ENCODE measurements around the gene NCAN.

Gene NCAN

DNA sequence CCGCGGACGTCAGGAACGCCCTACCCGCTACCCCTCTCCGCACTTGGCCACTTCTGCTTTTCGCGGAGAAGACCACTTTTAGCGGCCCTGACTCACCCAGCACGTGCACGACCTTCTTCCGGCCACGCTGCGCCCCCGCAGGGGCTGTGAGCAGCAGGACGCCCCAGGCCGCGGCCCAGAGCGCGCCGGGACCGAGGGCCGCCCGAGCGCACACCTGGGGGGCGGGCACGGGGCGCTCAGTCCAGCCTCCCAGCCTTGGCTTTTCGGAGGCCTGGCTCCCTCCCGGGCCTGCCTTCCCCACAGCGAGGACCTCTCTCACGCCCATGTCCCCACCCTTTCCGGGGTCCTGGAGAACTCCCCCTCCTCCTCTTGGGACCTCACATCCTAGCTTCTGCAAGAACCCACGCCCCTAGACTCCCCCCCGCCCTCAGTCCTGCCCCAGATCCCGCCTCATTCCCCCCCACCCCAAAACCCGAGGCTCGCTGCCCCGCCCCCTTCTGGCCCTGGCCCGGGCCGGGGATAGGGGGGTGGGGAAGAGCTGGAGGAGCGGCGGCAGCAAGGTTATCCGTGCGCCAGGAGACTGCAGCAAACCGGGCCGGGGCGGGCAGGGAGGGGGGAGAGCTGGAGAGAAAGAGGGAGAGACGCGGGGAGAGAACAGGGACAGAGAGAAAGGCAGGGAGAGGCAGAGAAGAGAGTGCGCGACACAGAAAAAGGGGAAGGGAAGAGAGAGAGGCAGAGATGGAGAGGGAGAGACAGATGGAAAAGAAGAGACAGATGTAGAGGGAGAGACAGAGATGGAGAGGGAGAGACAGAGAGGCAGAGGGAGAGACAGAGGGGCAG is 49.8 kb downstream of the NCAN start:
- no peak for FAIRE-seq

DNA sequence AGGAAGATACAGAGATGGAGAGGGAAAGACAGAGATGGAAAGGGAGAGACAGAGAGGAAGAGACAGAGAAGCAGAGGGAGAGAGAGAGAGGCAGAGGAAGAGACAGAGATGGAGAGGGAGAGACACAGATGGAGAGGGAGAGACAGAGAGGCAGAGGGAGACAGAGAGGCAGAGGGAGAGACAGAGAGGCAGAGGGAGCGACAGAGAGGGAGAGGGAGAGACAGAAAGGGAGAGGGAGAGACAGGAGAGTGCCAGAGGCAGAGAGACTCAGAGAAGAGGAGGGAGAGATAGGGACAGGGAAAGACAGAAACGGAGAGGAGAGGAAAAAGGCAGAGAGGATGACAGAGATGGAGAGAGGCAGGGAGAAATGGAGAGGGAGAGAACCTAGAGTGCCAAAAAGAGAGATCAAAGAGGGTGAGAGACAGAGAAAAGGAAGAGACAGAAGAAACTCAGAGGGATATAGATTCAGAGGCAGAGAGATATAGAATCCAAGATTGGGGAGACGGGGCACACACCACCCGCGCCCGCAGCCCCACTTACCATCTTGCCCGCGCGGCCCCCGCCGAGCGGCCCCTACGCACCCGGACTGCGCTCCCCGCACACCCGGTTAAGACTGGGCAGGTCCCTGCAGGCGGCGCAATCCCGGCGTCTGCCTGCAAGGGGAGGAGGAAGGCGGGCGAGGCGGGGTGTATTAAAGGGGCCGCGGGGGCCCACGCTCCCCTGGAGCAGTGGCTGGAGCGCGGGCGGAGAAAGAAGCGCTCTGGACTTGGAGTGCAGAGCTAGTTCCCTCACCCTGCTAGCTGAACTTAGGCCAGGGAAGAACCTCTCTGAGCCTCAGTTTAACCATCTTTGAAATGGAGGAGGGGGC is 50.7 kb downstream of the NCAN start:
- no peak for FAIRE-seq

DNA sequence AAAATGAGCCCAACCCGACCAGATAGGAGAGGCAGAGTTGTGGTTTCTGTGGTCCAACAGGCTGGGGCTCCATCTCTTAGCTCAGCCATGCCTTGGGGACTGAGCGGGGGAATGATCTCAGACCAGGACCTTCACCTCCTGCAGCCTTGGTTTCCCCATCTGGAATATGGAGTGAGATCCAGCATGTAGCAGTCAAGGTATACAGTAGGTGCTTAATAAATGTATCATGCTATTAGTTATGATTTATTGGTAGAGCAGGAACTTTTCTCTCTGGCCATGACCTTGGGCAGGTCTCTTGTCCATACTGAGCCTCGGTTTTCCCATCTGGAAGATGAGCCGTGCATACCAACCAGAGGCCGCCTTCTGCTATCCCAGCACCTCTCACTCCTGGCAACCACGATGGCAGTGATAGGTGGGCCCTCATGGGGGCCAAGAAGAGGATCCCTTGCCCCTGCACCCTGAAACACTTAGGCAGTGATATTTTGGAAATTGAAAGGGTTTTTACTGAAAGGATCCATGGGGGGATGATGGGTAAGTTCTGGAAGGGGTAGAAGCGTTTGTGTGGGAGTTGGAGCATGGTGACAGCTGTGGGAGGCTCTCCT is 52.2 kb downstream of the NCAN start:
- no peak for FAIRE-seq

DNA sequence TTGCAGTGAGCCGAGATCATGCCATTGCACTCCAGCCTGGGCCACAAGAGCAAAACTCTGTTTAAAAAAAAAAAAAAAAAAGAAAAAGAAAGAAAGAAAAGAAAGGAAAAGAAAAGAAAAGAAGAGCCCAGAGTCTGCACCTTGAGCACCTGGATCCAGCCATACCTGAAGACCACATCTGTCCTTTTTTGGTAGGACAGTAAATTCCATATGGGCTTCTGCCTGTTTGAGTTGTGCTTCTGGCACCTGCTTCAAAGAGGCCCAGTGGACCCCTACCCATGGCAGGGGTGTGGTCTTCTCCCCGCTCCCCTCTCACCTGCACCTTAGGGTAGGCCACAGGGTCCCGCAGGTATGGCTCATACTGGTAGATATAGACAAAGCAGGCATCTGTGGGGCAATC is 55.5 kb downstream of the NCAN start:
- FAIRE-seq: no peak

DNA sequence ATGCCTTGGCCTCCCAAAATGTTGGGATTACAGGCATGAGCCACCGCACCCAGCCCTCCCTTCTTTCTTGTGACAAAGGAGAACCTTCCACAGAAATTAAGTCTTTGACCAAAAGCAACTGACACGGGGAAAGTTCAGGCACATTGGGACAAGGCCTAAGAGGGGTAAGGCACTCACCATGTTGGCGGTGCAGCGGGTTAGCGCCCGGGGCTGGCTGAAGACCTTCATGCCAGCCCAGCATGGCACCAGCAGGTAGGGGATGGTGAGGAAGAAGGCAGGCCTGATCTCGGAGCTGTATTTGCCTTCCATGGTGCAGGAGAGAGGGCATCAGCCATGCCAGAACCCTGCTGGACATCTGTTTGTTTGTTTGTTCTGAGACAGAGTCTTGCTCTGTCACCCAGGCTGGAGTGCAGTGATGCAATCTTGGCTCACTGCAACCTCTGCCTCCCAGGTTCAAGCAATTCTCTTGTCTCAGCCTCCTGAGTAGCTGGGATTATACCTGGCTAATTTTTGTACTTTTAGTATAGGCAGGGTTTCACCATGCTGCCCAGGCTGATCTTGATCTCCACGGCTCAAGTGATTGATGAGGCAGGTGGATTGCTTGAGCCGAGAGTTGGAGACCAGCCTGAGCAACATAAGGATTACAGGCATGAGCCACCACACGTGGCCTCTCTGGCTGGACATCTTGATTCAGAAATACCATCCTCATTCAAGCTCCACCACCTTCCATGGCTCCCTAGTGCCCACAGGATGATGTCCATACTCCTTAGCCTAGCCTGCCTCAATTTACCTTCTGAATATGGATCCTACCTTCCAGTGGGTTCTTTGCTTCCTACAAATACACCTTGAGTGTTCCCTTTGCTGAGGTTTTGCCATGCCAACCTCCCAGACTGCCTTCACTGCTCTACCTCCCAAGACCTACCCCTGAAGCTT is 57.0 kb downstream of the NCAN start:
- FAIRE-seq: no peak

DNA sequence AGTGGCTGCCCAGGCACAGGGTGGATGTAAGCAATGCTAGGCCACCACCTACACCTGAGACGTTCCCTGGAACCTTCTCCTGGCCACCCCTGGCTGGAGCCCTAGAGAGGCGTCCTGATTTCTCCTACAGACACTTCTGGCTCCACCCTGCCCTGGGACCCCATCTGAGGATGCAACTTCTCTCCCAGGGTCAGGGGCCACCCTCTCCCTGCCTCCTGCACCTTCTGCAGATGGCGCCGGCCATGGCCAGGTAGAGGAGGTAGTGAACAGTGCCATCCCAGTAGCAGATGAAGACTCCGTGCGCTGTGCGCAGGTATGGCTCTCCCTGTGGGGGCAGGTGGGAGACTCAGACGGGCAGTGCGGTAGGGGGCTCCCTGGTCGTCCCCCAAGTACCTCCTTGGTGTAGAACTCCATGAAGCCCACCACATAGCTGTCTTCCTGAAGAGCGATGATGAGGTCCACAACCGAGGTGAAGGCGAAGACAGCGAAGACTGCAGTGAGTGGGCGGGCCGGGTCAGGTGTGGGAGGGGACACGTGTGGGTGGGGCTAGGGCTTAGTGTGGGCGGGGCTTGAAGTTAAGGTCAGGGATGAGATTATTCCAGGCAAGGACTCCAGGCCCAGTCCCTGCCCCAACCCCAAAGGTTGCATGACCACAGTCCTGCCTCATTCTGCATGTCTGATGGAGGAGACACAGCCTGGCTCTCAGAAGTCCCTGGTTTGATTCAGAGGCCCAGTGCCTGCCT is 58.4 kb downstream of the NCAN start:
- FAIRE-seq: no peak

DNA sequence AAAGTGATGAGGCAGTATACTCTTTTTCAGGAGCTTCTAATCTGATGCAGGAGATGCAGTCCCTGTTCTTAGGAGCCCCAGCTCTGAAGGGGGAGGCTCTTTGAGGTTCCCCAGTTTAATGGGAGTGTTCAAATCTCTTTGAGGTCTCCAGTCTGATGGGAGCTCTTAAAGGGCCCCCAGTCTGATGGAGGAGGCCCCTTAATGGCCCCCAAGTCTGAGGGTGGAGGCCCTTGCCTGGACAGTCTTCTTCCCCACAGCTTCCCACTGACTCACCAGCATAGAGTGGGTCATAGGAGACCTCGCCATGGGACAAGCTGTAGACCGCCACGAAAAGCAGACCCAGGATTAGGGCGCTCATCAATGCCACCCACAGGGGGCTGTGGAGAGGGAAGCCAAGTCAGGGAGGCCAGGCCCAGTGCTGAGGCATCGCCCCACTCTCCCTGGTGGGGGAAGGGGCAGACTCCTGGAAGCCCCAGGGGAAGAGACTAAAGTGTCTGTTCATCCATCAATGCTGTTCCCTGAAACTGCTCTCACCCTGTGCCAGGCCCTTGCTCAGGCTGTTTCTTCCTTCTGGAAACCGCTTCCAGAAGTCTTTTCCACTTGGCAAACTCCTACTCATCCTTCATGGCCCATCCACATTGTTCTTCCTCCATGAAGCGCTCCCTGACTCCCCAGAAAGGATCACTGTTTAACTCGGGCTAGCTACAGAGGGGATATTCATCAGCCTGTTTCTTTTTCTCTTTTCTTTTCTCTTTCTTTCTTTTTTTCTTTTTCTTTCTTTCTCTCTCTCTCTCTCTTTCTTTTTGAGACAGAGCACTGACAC is 59.2 kb downstream of the NCAN start:
- no peak for FAIRE-seq

DNA sequence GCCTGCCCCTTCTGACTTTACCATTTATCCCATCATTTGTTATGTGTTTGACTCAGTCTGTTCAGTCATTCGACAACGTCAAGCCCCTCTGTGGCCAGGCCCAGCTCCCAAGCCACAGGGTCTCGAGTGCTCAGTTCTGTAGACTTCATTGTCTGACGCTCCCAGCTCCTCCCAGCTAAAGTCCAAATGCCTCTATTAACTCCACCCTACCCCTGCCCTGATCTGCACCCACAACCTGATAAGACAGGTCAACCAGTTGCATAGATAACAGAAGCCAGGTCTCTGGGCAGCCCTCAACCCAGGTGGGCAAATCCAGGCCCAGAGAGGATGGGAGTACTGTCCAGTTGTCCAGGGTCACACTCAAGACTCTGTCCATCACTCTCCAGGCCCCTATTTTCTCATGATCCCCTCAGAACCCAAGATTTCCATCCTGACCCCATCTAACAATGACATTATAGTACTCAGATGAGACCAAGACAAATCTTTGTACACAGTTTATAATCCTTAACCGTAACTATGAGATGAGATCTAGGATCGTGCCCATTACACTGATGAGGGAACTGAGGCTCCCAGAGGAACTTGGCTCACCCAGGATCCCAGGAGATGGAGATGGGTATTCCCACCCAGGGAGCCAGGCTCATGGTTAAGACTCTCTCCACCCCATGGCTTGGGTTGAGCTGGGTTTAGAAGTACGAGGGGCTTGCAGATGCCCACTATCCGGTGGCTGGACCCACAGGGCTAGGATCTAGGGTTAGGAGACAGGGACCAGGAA is 60.3 kb downstream of the NCAN start:
- FAIRE-seq: no peak

DNA sequence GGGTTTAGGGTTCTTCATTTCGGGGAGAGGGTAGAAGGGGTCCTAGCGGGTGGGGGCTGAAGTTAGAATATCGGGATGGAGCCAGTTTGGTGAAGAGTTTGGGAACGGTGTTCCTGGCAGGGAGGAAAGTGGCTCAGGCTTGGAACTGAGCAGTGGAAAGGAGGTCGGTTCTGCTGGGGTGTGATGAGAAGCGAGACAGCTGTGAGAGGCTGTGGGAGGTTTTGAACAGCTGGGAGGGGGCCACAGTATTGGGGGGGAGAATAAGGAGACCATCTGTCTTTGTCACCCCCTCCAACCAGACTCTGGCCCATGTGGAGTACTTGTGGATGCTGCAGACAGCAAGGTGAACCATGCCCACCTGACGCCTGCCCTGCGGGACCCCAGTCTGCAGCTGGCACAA is 62.4 kb downstream of the NCAN start:
- no peak for FAIRE-seq

DNA sequence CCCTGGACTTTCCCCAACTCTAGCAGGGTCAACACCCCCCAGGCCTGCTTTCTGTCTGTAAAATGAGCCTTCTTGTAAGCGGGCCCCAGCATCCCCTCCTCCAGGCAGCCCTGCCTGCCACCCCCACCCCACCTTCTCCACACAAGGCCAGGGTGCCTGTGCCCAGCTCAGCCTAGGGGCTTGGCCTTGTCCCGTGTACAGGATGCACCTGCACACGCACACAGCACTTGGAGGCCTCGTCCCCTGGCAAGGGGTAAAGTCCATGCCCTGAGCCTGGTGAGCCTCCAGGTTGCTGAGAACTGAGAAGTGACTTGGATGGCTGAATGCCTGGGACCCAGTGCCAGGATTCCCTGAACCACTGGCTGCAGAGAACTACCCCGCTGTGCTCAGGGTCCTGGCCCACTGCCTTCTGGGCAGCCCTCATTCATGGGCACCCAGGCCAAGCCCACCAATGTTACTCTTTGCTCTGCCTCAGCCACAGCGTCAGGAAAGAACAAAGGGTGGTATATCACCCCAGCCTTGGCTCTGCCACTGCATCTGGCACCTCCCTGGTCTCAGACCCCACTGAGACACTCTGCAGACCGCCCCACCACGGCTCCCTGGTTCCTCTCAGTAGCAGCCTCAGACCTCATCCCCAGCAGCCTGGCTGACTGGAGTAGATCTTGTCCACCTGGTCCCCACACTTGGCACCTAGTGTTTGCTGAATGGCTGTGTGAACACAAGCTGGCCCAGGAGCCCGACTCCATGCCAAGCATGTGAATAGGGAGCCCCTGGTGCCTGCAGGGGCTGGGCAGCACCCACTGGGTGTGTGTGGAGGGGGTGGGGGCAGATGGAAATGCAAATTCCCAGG is 63.2 kb downstream of the NCAN start:
- no peak for FAIRE-seq

DNA sequence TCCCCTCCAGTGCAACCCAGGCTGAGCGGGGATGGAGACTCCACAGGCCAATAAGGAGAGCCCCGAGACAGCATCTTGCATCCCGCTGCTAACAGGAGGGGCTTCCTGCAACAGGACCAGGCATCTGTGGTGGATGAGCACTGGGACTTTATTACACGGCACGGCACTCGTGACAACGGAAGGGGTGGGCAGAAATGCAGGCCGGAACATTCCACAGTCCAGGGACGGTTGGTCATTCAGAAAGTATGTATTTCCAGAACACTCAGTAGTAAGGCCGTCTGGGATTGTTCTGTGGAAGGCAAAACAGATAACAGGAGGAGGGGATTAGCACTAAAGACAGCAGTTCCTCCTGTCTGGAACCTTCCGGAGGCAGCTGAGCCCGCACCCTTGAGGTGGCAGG is 64.6 kb downstream of the NCAN start:
- no peak for FAIRE-seq

DNA sequence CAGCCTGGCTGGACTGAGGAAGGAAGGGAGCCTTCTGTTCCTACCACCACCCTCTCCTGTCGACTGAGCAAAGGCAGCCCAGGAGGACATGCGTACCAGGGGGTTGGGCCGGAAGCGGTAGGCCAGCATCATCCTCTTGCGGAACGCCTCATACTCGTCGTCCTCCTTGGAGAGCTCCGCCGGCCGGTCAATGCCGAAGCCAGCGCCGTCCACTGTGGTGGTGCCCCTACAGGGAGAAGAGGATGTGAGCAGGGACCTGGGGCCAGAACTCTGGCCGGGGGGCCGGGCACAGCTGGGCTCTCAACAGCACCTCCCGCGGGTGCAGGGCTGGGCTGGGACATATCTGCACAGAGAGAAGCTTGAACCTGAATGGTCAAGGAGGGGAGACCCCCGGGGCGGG is 65.1 kb downstream of the NCAN start:
- FAIRE-seq: no peak

DNA sequence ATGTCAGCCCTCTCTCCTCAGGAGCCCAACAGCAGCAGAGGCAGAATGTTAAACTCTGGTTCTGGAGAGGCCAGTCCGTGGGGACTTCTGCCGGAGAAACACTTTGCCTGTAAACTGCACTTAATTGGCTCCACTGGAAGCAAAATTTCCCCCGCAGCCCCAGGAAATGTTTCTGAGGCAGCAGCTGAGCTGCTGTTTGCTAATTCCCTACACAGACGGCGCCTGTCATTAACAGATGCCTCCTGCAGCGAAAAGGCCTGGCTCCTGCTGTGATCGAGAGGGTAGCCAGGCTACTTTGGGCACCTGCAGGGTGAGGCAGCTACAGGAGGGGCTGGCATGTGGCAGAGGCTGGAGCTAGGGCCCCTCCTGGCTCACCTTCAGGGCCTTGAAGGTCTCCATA is 66.6 kb downstream of the NCAN start:
- no peak for FAIRE-seq

DNA sequence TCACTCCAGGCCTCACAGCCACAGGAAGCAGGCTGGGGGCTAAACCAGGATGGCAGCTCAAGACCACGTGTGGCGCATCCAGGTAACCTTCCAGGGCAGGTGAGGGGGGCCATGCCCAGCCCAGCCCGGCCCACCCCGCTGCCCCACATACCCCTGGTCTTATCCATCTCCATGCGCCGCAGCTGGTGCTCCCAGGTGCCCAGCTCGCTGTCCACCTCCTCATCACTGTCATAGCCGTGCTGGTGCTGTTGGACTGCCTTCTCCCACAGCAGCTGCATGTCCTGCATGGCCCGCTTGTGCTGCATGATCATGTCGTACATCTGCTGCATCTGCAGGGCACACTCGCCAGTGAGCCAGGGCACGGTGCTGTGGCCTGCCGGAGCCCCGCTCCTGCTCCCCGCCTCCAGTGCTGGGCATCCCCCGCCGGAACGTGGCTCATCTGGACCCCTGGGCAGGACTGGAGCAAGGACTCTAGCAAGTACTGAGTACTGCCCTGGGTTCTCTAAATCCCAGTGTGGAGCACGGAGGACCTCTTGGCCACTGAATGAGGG is 67.4 kb downstream of the NCAN start:
- FAIRE-seq: no peak

DNA sequence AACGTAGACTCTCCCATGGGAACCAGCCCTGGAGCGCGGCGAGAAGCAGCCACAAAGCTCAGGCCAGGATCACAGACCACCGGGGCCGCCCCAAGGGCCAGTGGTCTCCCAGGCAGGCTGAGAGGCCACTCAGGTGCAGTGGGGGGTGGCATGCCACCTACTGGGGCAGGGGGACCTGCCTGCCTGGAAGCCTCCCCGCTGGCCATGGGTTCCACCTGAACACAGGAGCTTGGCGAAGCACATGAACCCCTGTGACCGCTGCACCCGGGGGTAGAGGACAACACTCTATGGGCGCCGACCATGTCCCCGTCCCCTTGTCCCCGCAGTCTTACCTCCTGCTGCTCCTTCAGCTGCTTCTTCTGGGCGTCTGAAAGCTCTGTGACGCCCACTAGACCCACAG is 68.1 kb downstream of the NCAN start:
- no peak for FAIRE-seq

DNA sequence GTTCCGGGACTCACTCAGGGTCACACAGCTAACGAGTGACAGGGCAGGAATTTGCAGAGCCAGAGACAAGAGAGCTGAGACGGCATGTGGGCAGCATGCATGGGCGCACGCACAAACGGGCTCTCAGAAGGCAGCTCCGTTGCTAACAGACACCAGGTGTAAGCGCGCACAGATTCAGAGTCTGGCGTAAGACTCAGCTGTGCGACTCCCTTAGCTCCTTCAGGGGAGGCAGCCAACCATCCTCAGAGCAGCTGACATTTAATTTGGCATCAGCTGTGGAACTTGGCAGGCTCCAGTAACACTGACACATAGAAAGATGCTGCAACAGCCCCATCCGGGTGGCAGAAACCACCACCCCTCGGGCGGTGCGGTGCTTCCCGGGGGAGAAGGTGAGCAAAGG is 68.8 kb downstream of the NCAN start:
- no peak for FAIRE-seq

DNA sequence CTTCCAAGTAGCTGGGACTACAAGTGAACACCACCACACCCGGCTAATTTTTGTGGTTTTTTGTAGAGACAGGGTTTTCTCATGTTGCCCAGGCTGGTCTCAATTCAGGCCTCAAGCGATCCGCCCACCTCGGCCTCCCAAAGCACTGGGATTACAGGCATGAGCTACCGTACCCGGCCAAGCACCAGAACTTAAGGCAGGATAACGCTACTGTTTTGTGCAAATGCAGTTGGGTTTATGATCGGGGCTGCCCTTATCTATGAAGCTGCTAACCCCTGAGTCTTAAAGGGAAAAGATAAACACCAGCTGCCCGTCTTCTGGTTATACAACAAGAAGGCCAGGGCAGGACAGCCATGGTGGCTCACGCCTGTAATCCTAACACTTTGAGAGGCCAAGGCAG is 73.9 kb downstream of the NCAN start:
- FAIRE-seq: no peak

DNA sequence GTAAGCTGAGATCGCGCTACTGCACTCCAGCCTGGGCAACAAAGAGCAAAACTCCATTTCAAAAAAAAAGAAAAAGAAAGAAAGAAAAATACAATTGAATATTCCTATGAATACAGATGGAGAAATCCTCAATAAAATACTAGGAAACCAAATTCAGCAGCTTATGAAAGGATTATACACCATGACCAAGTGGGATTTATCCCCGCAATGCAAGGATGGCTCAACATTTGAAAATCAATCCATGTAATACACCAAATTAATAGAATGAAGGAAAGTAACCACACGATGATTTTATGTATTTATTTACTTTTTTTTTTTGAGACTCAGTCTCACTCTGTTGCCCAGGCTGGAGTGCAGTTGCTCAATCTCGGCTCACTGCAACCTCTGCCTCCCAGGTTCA is 80.8 kb downstream of the NCAN start:
- FAIRE-seq: no peak

DNA sequence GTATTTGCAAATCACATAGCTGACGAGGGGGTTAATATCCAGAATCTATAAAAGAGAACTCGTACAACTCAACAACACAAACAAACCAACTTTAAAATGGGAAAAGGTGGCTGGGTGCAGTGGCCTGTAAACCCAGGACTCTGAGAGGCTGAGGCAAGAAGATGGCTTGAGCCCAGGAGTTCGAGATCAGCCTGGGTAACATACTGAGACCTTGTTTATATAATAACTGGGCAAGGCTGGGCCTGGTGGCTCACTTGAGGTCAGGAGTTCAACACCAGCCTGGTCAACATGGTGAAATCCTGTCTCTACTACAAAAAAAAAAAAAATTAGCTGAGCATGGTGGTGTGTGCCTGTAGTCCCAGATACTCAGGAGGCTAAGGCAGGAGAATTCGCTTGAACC is 83.2 kb downstream of the NCAN start:
- no peak for FAIRE-seq

Measured in colon (tissue), 2 donors.